ENCODE measurements around the gene DYNC1LI1.
A peak's percentile ranks its signal among the peaks of the same experiment; 100 is the strongest.
"Not testable (repeated sequence)": the region's sequence is repeated elsewhere in the genome, so short reads cannot be mapped to it uniquely, and the experiment has no call there.

The DYNC1LI1 gene

GRCh38 chr3:32584660-32585059, 14.0 kb upstream of the DYNC1LI1 start:
- H3K27ac ChIP-seq, result no peak overlapping the region
- TF ChIP-seq CTCF (conservative IDR thresholded peaks at IDR 0.05), result no peak
- no peak for TF ChIP-seq ZFX (IDR thresholded peaks at IDR 0.05)

GRCh38 chr3:32583708-32584107, 13.1 kb upstream of the DYNC1LI1 start:
- TF ChIP-seq ZFX (IDR thresholded peaks at IDR 0.05), result no peak
- no peak overlapping the region for H3K27ac ChIP-seq

GRCh38 chr3:32578669-32579068, 8.0 kb upstream of the DYNC1LI1 start:
- not testable (repeated sequence) for H3K27ac ChIP-seq

- TF ChIP-seq ZFX (IDR thresholded peaks at IDR 0.05), result no peak
- no peak for TF ChIP-seq CTCF (conservative IDR thresholded peaks at IDR 0.05)
- no peak overlapping the region for H3K27ac ChIP-seq
Measured at GRCh38 chr3:32577581-32578556, 7.2 kb upstream of the DYNC1LI1 start.

- TF ChIP-seq ZFX (IDR thresholded peaks at IDR 0.05) (no peak), CTCF (conservative IDR thresholded peaks at IDR 0.05) (no peak)
- no peak overlapping the region for H3K27ac ChIP-seq
Measured at GRCh38 chr3:32577174-32577573, 6.5 kb upstream of the DYNC1LI1 start.

GRCh38 chr3:32575451-32576113, 4.9 kb upstream of the DYNC1LI1 start:
- TF ChIP-seq CTCF (conservative IDR thresholded peaks at IDR 0.05) (no peak), ZFX (IDR thresholded peaks at IDR 0.05) (no peak)
- H3K27ac ChIP-seq, result no peak overlapping the region

- H3K27ac ChIP-seq, result peak overlapping the region; percentile 99
- TF ChIP-seq ZFX (IDR thresholded peaks at IDR 0.05) (no peak), CTCF (conservative IDR thresholded peaks at IDR 0.05) (no peak)
Measured at GRCh38 chr3:32571192-32571485, 481 bp upstream of the DYNC1LI1 start.

- TF ChIP-seq ZFX (IDR thresholded peaks at IDR 0.05), result no peak
- TF ChIP-seq CTCF (conservative IDR thresholded peaks at IDR 0.05), result no peak
- H3K27ac ChIP-seq, result peak overlapping the region; percentile 99
Measured at GRCh38 chr3:32569540-32570420, 878 bp downstream of the DYNC1LI1 start.
